A549 (cell line): ENCODE results near the gene SLC17A7.

Experiments used
- BHLHE40 ChIP-seq: IDR thresholded peaks from 2 replicates; pipeline ENCODE4 v1.6.1; 2012; ENCODE audit warnings: low read depth, low read length, inconsistent platforms
- CTCF ChIP-seq: fragments of >200 bp; sonication (Bioruptor Twin); formaldehyde crosslinking; IDR thresholded peaks from 3 replicates; pipeline ENCODE4 v1.5.1; 2016
- EHMT2 ChIP-seq: fragments of 200-600 bp; sonication (generic); IDR thresholded peaks from 2 replicates; pipeline ENCODE4 v1.6.1; 2016; ENCODE audit warnings: antibody characterized with exemption, low read depth, mild to moderate bottlenecking, moderate library complexity
- ESRRA ChIP-seq: fragments of 150-350 bp; IDR thresholded peaks from 2 replicates; pipeline ENCODE4 v1.6.1; 2014; ENCODE audit warnings: mild to moderate bottlenecking, low read length, borderline replicate concordance
- MAX ChIP-seq: IDR thresholded peaks from 2 replicates; pipeline ENCODE4 v1.6.1; 2012
- MYC ChIP-seq: IDR thresholded peaks from 2 replicates; pipeline ENCODE4 v1.6.1; 2012; ENCODE audit warnings: mild to moderate bottlenecking, inconsistent platforms, low read length, improper control_type of control experiment, borderline replicate concordance
- NR3C1 ChIP-seq: fragments of >200 bp; sonication (Bioruptor Twin); formaldehyde crosslinking; IDR thresholded peaks from 3 replicates; pipeline ENCODE4 v1.6.1; 2017
- RAD21 ChIP-seq, 2 experiments: fragments of >200 bp in 1 of 2; sonication (Bioruptor Twin) in 1 of 2; formaldehyde crosslinking in 1 of 2; IDR thresholded peaks in 1 of 2; conservative IDR thresholded peaks in 1 of 2; 2 replicates in 1 of 2; 3 replicates in 1 of 2; pipeline ENCODE4 v1.6.1; 2012 to 2018; ENCODE audit warnings: inconsistent platforms in 1 of 2
- SMC3 ChIP-seq: fragments of >200 bp; sonication (Bioruptor Twin); formaldehyde crosslinking; IDR thresholded peaks from 3 replicates; pipeline ENCODE4 v1.6.1; 2018; ENCODE audit warnings: inconsistent platforms

GRCh38 chr19:49450405-49450804, 9.1 kb upstream of the SLC17A7 start:
- TF ChIP-seq RAD21 (conservative IDR thresholded peaks at IDR 0.05 in 1 of 2, IDR thresholded peaks at IDR 0.05 in 1 of 2) = no peak
- no peak for TF ChIP-seq SMC3
- TF ChIP-seq CTCF = no peak
- TF ChIP-seq MAX = no peak
- TF ChIP-seq ESRRA = no peak
- TF ChIP-seq MYC = no peak
- TF ChIP-seq NR3C1 = no peak
- TF ChIP-seq EHMT2 = no peak
- TF ChIP-seq BHLHE40 = no peak
